Renal cortex interstitium (tissue), 11 donors: ENCODE measurements around the gene C1S. TPM values are rescaled to one million over a fixed set of nuclear protein-coding genes. Genes with fewer than 3 reads are reported as not detected.
"Not testable (repeated sequence)": the region's sequence is repeated elsewhere in the genome, so short reads cannot be mapped to it uniquely, and the experiment has no call there.

ENCODE experiments used
- DNase-seq, 11 donors: peaks; one replicate each; pipeline ENCODE4 v3.0.0-alpha.2; 2013; ENCODE audit warnings: low read depth in 9 of 11, low spot score in 4 of 11; ENCODE audit errors: extremely low read depth in 1 of 11
- polyA plus RNA-seq, 3 donors: library from polyadenylated mRNA; unstranded; fragments of 120-200 nt; gene quantifications; one replicate each; pipeline ENCODE4 v1.2.1, GENCODE V29; 2013; ENCODE audit not compliant: insufficient read length in 3 of 3

The C1S gene
- polyA plus RNA-seq, 3 donors, result 48.0 to 66.1 (median 48.1) TPM

- no peak for DNase-seq
Measured at GRCh38 chr12:7092986-7093460, 32.5 kb downstream of the C1S start.

- DNase-seq, result no peak
Measured at GRCh38 chr12:7093486-7093885, 33.0 kb downstream of the C1S start.

DNA sequence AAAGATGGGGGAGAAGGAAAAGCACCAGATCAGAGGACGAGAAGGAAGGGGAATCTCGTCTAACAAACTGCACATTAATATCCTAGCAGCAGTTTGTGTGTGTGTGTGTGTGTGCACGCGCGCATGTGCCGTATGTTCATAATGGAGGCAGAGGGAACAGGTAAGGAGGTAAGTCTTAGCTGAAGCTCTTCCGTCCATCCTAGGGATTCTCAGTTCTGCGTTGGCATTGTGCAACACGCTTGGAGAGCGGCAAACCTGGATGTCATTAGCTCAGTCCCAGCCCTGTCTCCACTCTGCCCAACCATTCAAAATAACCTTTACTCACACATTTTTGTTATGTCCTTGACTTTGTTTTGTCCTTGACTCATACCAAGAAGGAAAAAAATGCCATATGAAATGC is 33.4 kb downstream of the C1S start:
- no peak for DNase-seq

GRCh38 chr12:7096006-7096932 is 35.8 kb downstream of the C1S start:
- DNase-seq, result no peak

DNA sequence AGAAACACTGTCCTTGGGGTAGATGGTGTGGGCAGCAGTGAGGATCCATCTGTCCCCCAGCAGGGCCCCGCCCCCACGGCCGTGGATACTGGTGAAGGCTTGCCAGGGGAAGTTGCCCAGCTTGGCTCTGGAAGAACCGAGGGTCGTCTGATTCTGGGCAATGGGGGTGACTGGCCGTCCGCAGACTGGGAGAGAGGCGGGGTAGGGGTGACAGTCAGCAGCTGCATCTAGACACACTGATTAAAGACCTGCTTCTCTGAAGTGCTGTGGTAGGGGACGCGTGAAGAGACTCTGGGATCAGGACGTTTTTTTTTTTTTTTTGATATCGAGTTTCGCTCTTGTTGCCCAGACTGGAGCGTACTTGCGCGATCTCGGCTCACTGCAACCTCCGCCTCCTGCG is 36.5 kb downstream of the C1S start:
- no peak for DNase-seq

GRCh38 chr12:7099290-7099996 is 38.9 kb downstream of the C1S start:
- DNase-seq, result no peak

- no peak for DNase-seq
Measured at GRCh38 chr12:7100239-7100638, 39.7 kb downstream of the C1S start.

GRCh38 chr12:7101047-7101693 is 40.7 kb downstream of the C1S start:
- no peak for DNase-seq

- DNase-seq, result no peak
Measured at GRCh38 chr12:7101694-7102131, 41.2 kb downstream of the C1S start.

- no peak for DNase-seq
Measured at GRCh38 chr12:7102582-7102981, 42.1 kb downstream of the C1S start.

DNA sequence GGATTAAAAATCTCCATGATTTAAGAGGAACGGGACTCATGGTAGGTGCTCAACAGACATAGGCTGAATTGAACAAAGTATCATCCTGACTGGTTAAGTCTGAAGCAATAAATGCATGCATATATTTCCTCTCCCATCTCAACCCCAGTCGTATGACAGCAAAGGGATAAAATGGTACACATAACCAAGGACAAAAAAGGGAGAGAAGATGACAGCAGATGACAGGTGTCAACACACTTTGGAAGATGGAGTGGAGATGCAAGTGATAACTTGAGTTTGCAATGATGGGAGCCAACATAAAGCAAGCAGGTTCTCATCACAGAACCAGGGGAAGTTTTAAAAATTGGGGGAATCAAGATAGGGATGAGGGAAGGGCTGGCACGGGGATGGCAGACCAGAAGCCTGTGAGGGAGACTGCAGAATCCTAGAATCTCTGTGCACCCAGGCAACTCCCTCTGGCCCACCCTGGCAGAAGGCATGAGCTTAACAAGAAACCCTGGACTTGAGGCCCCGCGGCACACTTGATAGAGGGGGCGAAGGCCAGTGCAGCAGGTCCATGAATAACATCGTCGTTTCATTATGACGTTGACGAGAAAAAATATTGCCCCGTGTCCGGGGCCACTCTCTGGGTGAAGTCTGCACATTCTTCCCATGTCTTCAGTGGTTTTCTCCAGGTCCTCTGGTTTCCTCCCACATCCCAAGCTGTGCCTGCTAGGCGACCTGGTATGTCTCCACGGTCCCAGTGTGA is 43.5 kb downstream of the C1S start:
- no peak for DNase-seq

DNA sequence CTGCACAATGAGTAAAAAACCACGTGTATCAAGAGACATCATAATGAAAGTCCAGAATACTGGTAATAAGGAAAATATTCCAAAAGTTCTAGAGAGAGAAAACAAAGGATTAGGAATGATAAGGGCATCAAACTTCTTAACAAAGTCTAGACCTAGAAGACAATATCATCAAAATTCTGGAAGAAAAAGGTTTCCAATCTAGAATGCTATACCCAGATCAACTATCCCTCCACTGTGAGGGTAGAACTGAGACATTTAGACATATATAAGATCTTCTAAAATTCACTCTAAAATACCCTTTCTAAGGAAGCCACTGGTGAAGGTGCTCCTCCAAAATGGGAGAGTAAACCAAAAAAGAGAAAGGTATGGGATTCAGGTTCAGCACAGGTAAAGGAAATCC is 45.6 kb downstream of the C1S start:
- no peak for DNase-seq

- not testable (repeated sequence) for DNase-seq
Measured at GRCh38 chr12:7107181-7107580, 46.7 kb downstream of the C1S start.

- DNase-seq, result no peak
Measured at GRCh38 chr12:7107636-7108002, 47.1 kb downstream of the C1S start.

- DNase-seq, result no peak
Measured at GRCh38 chr12:7108003-7108795, 47.7 kb downstream of the C1S start.

DNA sequence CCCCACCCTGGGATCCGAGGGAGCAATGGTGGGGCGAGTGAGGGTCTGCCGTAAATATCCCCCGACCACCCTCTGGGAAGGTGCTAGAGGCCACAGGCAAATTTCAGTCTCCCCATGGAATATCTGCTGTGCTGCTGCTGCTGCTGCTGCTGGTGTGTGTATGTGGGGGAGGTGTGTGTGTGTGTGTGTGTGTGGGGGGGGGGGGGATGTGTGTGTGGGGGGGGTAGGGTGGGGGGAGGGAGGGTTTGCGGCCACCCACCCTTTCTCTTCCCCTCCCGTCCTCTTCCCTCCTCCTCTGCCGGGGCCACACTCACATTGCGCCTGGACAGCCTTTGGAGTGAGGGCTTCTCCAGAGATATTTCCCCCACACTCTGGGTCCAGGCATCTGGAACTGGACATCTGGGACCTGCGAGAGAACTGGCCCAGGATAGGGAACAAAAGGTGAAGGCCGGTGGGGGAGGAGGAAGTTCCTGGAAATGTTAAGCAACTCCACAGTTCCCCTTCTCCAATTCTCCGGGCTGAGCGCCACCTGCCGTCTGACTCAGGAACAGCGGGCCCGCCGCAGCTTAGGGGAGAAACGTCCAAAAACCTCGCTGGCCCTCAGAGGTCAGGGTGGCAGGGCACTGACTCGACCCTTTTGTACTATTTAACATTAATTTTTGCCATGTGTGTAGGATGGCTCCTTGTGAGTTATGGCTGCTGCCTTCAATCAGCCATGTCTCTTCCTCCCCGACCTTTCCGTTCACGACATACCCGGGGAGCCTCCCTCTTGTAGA is 48.5 kb downstream of the C1S start, which contains the start of gene C1RL:
TSS of gene C1RL (minus strand) at position 419 of the 776 bp plus-strand sequence. CDS start at position 385, 34 bp downstream.
- peak in 7 of 11 donors; percentile 77 to 89 (median 81) for DNase-seq

DNA sequence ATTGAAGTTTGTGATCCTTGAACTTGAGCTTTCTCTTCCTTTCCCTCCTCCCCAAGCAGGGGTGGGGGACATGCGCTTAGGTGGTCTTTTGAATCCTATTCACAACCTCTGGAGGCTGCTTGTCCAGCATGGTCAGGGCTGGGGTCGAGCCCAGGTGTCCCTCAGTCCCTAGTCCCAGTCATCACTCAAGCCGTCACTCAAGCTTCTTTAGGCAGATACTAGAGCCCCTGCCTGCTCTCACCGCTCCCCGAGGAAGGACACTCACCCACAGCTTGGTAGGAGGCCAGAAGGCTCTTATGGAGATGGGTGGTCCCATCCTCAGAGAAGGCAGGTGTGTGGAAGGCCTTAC is 49.0 kb downstream of the C1S start:
- no peak for DNase-seq

DNA sequence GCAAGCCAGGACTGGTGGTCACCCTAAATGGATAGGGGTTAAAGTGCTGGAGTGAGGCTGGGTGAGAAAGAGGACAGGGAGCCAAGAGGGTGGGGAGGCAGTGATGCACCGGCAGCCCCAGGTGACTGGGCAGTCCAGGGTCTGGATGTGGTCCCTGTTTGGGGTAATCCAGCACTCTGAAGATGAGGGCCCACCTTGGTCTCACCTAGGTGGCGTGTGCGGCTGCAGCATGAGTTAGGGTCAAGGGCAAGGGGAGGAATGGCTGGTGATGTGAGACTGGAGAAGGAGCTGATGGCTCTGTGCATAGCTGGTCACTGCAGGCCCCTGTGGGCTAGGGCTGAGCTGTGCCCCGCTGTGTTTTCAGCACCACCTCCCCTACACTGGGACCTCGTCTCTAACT is 50.1 kb downstream of the C1S start:
- no peak for DNase-seq
